ENCODE measurements around the gene HPSE2.

- TF ChIP-seq CTCF (IDR thresholded peaks at IDR 0.05) (no peak), POLR2A (IDR thresholded peaks at IDR 0.05; ENCODE audit: low read depth) (no peak), EP300 (IDR thresholded peaks at IDR 0.05) (no peak)
These were observed 1.4 kb downstream of the HPSE2 start for GRCh38 chr10:99234041-99234790.

Measured in esophagus muscularis mucosa (tissue), 4 donors.